Naive thymus-derived CD4-positive, alpha-beta T cell (primary cell): ENCODE measurements around the gene RNASE2. TPM values are rescaled to one million over a fixed set of nuclear protein-coding genes. Genes with fewer than 3 reads are reported as not detected.

ENCODE experiments used
- ATAC-seq: fragments of 150-1000 bp; cut with Tn5 transposase; 2 replicates; pipeline ENCODE4 v1.10.0; 2021; ENCODE audit warnings: mild to moderate bottlenecking, moderate library complexity
- CTCF ChIA-PET: fragments of 350-600 bp; sonication (Branson Sonifier 250); formaldehyde crosslinking; loops from one replicate; lab custom pipeline; 2021; ENCODE audit warnings: antibody characterized with exemption; lab: Charles Lee
- POLR2A ChIA-PET: fragments of 350-600 bp; sonication (Branson Sonifier 250); formaldehyde crosslinking; loops from one replicate; lab custom pipeline; 2021; ENCODE audit warnings: antibody characterized with exemption, inconsistent platforms; lab: Charles Lee
- DNase-seq, 9 donors: peaks; one replicate each; pipeline versions ENCODE4 v3.0.0 to v3.0.0-alpha.2; 2020 to 2022; ENCODE audit warnings: mixed read lengths in 1 of 9
- H3K27ac ChIP-seq: one replicate; pipeline ENCODE4 v1.7.0; 2013; ENCODE audit warnings: mild to moderate bottlenecking, low read depth, low read length, moderate library complexity
- H3K27me3 ChIP-seq, 2 donors: one replicate each; pipeline ENCODE4 v1.7.0; 2013; ENCODE audit warnings: low read length in 2 of 2, mild to moderate bottlenecking in 2 of 2, moderate library complexity in 2 of 2; ENCODE audit not compliant: control insufficient read depth in 2 of 2, insufficient read depth in 2 of 2
- H3K36me3 ChIP-seq, 3 experiments: 1 replicate in 2 of 3; 2 replicates in 1 of 3; pipeline ENCODE4 v1.7.0; 2013; ENCODE audit warnings: low read length in 3 of 3, mild to moderate bottlenecking in 3 of 3, moderate library complexity in 1 of 3; ENCODE audit not compliant: insufficient read depth in 3 of 3, control insufficient read depth in 2 of 3
- H3K4me1 ChIP-seq, 2 donors: one replicate each; pipeline ENCODE4 v1.7.0; 2013; ENCODE audit warnings: low read length in 2 of 2, mild to moderate bottlenecking in 2 of 2, moderate library complexity in 1 of 2; ENCODE audit not compliant: control insufficient read depth in 2 of 2, insufficient read depth in 2 of 2
- H3K4me3 ChIP-seq: 2 replicates; pipeline ENCODE4 v1.7.0; 2013; ENCODE audit warnings: mild to moderate bottlenecking, low read length
- H3K9me3 ChIP-seq, 3 experiments: 1 replicate in 2 of 3; 2 replicates in 1 of 3; pipeline ENCODE4 v1.7.0; 2013; ENCODE audit warnings: low read length in 3 of 3; ENCODE audit not compliant: control insufficient read depth in 2 of 3
- H3K27ac Mint-ChIP-seq, 9 donors: one replicate each; pipeline ENCODE4 v1.8.0; 2020 to 2022; ENCODE audit warnings: mixed read lengths in 9 of 9, mild to moderate bottlenecking in 8 of 9, moderate library complexity in 5 of 9, inconsistent platforms in 2 of 9
- H3K27me3 Mint-ChIP-seq, 5 donors: one replicate each; pipeline ENCODE4 v1.8.0; 2021 to 2022; ENCODE audit warnings: mixed read lengths in 5 of 5, mild to moderate bottlenecking in 1 of 5
- H3K36me3 Mint-ChIP-seq, 5 donors: one replicate each; pipeline ENCODE4 v1.8.0; 2020 to 2022; ENCODE audit warnings: mixed read lengths in 5 of 5, mild to moderate bottlenecking in 3 of 5, inconsistent platforms in 1 of 5
- H3K4me1 Mint-ChIP-seq, 7 donors: one replicate each; pipeline ENCODE4 v1.8.0; 2020 to 2022; ENCODE audit warnings: mixed read lengths in 7 of 7, mild to moderate bottlenecking in 3 of 7, inconsistent platforms in 1 of 7
- H3K4me3 Mint-ChIP-seq, 10 donors: one replicate each; pipeline ENCODE4 v1.8.0; 2020 to 2022; ENCODE audit warnings: mild to moderate bottlenecking in 10 of 10, mixed read lengths in 10 of 10, moderate library complexity in 6 of 10, inconsistent platforms in 2 of 10
- H3K9me3 Mint-ChIP-seq, 11 donors: one replicate each; pipeline ENCODE4 v1.8.0; 2020 to 2022; ENCODE audit warnings: mixed read lengths in 11 of 11, mild to moderate bottlenecking in 4 of 11, inconsistent platforms in 1 of 11, moderate library complexity in 1 of 11
- intact Hi-C, 2 donors: fragments of 100-400 bp; cut with micrococcal nuclease; formaldehyde crosslinking; loops; one replicate each; pipeline ENCODE4 v1.15.1; 2023
- polyA plus RNA-seq, 2 donors: library from polyadenylated mRNA; unstranded; fragments of 300-500 nt; fragmentation: Illumina TruSeq; gene quantifications; one replicate each; pipeline ENCODE4 v1.2.3, GENCODE V29; 2021
- total RNA-seq, 6 experiments: library from RNA in 5 of 6; stranded (reverse) in 5 of 6; gene quantifications; 1 replicate in 5 of 6; 2 replicates in 1 of 6; pipeline ENCODE4 v1.2.3 and lab custom pipeline; 2021 to 2026

Gene RNASE2
- total and polyA plus RNA-seq, 7 experiments from 2014 or later = 0.30 to 22.4 (median 2.5) TPM; not detected in 4

GRCh38 chr14:20988717-20989470, 33.6 kb downstream of the RNASE2 start:
- peaks cover 0 to 1% (median 0%) of the 10 kb centered on the region in 11 donors for H3K9me3 Mint-ChIP-seq
- ATAC-seq (no peak), DNase-seq (no peak)
- H3K9me3 ChIP-seq = no peaks in the 10 kb centered on the region
- peaks cover 12 to 16% of the 10 kb centered on the region in 2 donors for H3K4me1 ChIP-seq
- peak overlapping the region; percentile 77 for H3K27ac ChIP-seq
- H3K27me3 Mint-ChIP-seq = peaks cover 0 to 5% (median 0%) of the 10 kb centered on the region in 5 donors
- ChIA-PET POLR2A (interaction anchor here (0.8 to 1.9 kb wide), 2 partner anchors 18 to 106 kb away, joined by 3 to 7 read pairs; no protein-coding TSS in a partner anchor), CTCF (no interaction called here)
- H3K27me3 ChIP-seq = no peaks in the 10 kb centered on the region
- peak overlapping the region; percentile 39 to 92 (median 60) for H3K4me3 Mint-ChIP-seq
- H3K36me3 ChIP-seq = peaks cover 5 to 25% (median 9%) of the 10 kb centered on the region in 3 experiments
- peak overlapping the region in 8 of 9 donors; percentile 13 to 96 (median 84) for H3K27ac Mint-ChIP-seq
- H3K4me3 ChIP-seq = no peak overlapping the region
- intact Hi-C loops = loop anchor here (1.0 to 5.0 kb wide), 6 partner anchors 18 to 376 kb away; partner anchors contain the start of genes NDRG2 (in 1 of the 2) and RNASE4 (in 1 of the 2)
- peaks cover 4 to 15% (median 10%) of the 10 kb centered on the region in 5 donors for H3K36me3 Mint-ChIP-seq
- peaks cover 0 to 40% (median 37%) of the 10 kb centered on the region in 7 donors for H3K4me1 Mint-ChIP-seq

- Histone ChIP-seq H3K4me1 (peaks cover 12 to 16% of the 10 kb centered on the region in 2 donors), H3K27ac (peak overlapping the region; percentile 77), H3K36me3 (peaks cover 7 to 30% (median 15%) of the 10 kb centered on the region in 3 experiments), H3K4me3 (no peak overlapping the region), H3K9me3 (no peaks in the 10 kb centered on the region), H3K27me3 (no peaks in the 10 kb centered on the region)
- intact Hi-C loops = loop anchor here (1.0 to 5.0 kb wide), 6 partner anchors 18 to 376 kb away; partner anchors contain the start of genes NDRG2 (in 1 of the 2) and RNASE4 (in 1 of the 2)
- peak in 1 of 9 donors; percentile 6 for DNase-seq
- ChIA-PET POLR2A (interaction anchor here (0.8 to 1.9 kb wide), 2 partner anchors 19 to 105 kb away, joined by 3 to 7 read pairs; no protein-coding TSS in a partner anchor), CTCF (no interaction called here)
- Mint-ChIP-seq H3K27me3 (no peaks in the 10 kb centered on the region), H3K9me3 (peaks cover 0 to 1% (median 0%) of the 10 kb centered on the region in 11 donors), H3K27ac (peak overlapping the region; percentile 86 to 98 (median 95)), H3K4me3 (peak overlapping the region; percentile 86 to 97 (median 92)), H3K4me1 (peaks cover 0 to 41% (median 37%) of the 10 kb centered on the region in 7 donors), H3K36me3 (peaks cover 4 to 19% (median 13%) of the 10 kb centered on the region in 5 donors)
- no peak for ATAC-seq
Measured at GRCh38 chr14:20989471-20989786, 34.1 kb downstream of the RNASE2 start.

GRCh38 chr14:20989787-20990600, 34.7 kb downstream of the RNASE2 start, which contains the start of gene METTL17:
METTL17 (plus strand) TSS chr14:20989980; CDS start chr14:20990003, 23 bp downstream.
- peak within 1 kb of the TSS; percentile 86 to 98 (median 95) for H3K27ac Mint-ChIP-seq
- POLR2A ChIA-PET = no interaction called here
- intact Hi-C loops = loop anchor here (1.0 to 5.0 kb wide), 7 partner anchors 19 to 377 kb away; partner anchors contain the start of genes NDRG2 (in 2 of the 2) and RNASE4 (in 1 of the 2)

GRCh38 chr14:20996521-20996920, 41.2 kb downstream of the RNASE2 start:
- Mint-ChIP-seq H3K4me3 (peak overlapping the region in 2 of 10 donors; percentile 20 to 33), H3K36me3 (peaks cover 10 to 44% (median 32%) of the 10 kb centered on the region in 5 donors), H3K9me3 (peaks cover 0 to 1% (median 0%) of the 10 kb centered on the region in 11 donors), H3K27ac (peak overlapping the region in 1 of 9 donors; percentile 9), H3K4me1 (peaks cover 12 to 62% (median 38%) of the 10 kb centered on the region in 7 donors), H3K27me3 (no peaks in the 10 kb centered on the region)
- H3K27me3 ChIP-seq = no peaks in the 10 kb centered on the region
- intact Hi-C loops = no loop called here
- peaks cover 19 to 51% (median 28%) of the 10 kb centered on the region in 3 experiments for H3K36me3 ChIP-seq
- ChIA-PET POLR2A (no interaction called here), CTCF (interaction anchor here (1.0 to 1.3 kb wide), 2 partner anchors 19 to 23 kb away, joined by 4 to 6 read pairs; no protein-coding TSS in a partner anchor)
- H3K27ac ChIP-seq = no peak overlapping the region
- H3K9me3 ChIP-seq = no peaks in the 10 kb centered on the region
- peaks cover 0 to 4% of the 10 kb centered on the region in 2 donors for H3K4me1 ChIP-seq
- ATAC-seq = no peak
- no peak overlapping the region for H3K4me3 ChIP-seq
- DNase-seq = no peak

More at GRCh38 chr14:20989787-20990600, 34.7 kb downstream of the RNASE2 start, which contains the start of gene METTL17:
- Mint-ChIP-seq H3K4me1 (peaks cover 0 to 47% (median 37%) of the 10 kb centered on the region in 7 donors), H3K27me3 (no peaks in the 10 kb centered on the region), H3K9me3 (peaks cover 0 to 1% (median 0%) of the 10 kb centered on the region in 11 donors), H3K4me3 (peak within 1 kb of the TSS; percentile 86 to 97 (median 92)), H3K36me3 (peaks cover 5 to 25% (median 19%) of the 10 kb centered on the region in 5 donors)
- H3K36me3 ChIP-seq = peaks cover 9 to 36% (median 20%) of the 10 kb centered on the region in 3 experiments
- no peaks in the 10 kb centered on the region for H3K27me3 ChIP-seq
- H3K9me3 ChIP-seq = no peaks in the 10 kb centered on the region
- ATAC-seq (peak; percentile 95), DNase-seq (peak; percentile 64 to 88 (median 81))
- CTCF ChIA-PET = interaction anchor here (3.5 kb wide), 1 partner anchor 25 kb away, joined by 10 read pairs; no protein-coding TSS in a partner anchor
- peak within 1 kb of the TSS; percentile 77 for H3K27ac ChIP-seq
- H3K4me3 ChIP-seq = peak within 1 kb of the TSS; percentile 86
- peaks cover 12 to 16% of the 10 kb centered on the region in 2 donors for H3K4me1 ChIP-seq

GRCh38 chr14:20997115-20997514, 41.8 kb downstream of the RNASE2 start:
- Histone ChIP-seq H3K4me1 (peaks cover 0 to 4% of the 10 kb centered on the region in 2 donors), H3K4me3 (no peak overlapping the region), H3K9me3 (no peaks in the 10 kb centered on the region), H3K27ac (no peak overlapping the region), H3K36me3 (peaks cover 19 to 47% (median 28%) of the 10 kb centered on the region in 3 experiments), H3K27me3 (no peaks in the 10 kb centered on the region)
- Mint-ChIP-seq H3K4me1 (peaks cover 6 to 57% (median 32%) of the 10 kb centered on the region in 7 donors), H3K36me3 (peaks cover 6 to 39% (median 28%) of the 10 kb centered on the region in 5 donors), H3K27ac (peak overlapping the region in 7 of 9 donors; percentile 8 to 80 (median 63)), H3K27me3 (no peaks in the 10 kb centered on the region), H3K9me3 (no peaks in the 10 kb centered on the region), H3K4me3 (peak overlapping the region in 5 of 10 donors; percentile 3 to 69 (median 31))
- intact Hi-C loops = no loop called here
- ATAC-seq = no peak
- no peak for DNase-seq
- CTCF ChIA-PET = interaction anchor here (1.0 to 1.3 kb wide), 2 partner anchors 18 to 24 kb away, joined by 4 to 6 read pairs; no protein-coding TSS in a partner anchor
- POLR2A ChIA-PET = no interaction called here
